ENCODE results near the gene RIMBP2.

DNA sequence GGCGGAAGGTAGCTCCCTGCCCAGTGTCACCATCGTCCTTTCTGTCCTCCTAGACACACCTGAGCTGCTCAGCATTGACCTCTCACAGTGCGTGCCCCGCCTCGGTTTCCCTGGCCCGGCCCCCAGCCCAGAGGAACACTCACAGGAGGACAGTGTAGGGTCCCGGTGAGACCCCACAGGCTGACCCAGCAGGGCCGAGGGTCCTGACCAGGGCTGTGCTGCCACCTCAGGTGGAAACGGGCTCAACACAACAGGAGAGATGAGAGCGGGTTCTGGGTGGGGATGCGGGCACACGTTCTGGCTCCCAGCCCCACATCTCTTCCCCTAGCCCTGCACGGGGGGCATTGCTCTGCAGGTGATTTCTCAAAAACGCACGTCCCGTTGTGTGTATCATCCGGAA lies 280.3 kb downstream of the RIMBP2 start:
- TF ChIP-seq EZH2 (IDR thresholded peaks at IDR 0.05; ENCODE audit: borderline replicate concordance, insufficient read depth, low read length, poor library complexity, severe bottlenecking): no peak
- TF ChIP-seq, protein P1, sequence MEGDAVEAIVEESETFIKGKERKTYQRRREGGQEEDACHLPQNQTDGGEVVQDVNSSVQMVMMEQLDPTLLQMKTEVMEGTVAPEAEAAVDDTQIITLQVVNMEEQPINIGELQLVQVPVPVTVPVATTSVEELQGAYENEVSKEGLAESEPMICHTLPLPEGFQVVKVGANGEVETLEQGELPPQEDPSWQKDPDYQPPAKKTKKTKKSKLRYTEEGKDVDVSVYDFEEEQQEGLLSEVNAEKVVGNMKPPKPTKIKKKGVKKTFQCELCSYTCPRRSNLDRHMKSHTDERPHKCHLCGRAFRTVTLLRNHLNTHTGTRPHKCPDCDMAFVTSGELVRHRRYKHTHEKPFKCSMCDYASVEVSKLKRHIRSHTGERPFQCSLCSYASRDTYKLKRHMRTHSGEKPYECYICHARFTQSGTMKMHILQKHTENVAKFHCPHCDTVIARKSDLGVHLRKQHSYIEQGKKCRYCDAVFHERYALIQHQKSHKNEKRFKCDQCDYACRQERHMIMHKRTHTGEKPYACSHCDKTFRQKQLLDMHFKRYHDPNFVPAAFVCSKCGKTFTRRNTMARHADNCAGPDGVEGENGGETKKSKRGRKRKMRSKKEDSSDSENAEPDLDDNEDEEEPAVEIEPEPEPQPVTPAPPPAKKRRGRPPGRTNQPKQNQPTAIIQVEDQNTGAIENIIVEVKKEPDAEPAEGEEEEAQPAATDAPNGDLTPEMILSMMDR (IDR thresholded peaks at IDR 0.05; ENCODE audit: poor library complexity, severe bottlenecking): no peak

All from neural cell (in vitro differentiated cells).